Stomach (tissue), 9 donors: ENCODE results near the gene SLC35F4. TPM values are rescaled to one million over a fixed set of nuclear protein-coding genes. Genes with fewer than 3 reads are reported as not detected.

Source experiments
- DNase-seq, 2 donors: peaks; one replicate each; pipeline versions ENCODE4 v3.0.0 to v3.0.0-alpha.2; 2013 to 2019
- H3K27ac ChIP-seq, 5 donors: fragments of 200-600 bp in 4 of 5; sonication (generic) in 4 of 5; one replicate each; pipeline ENCODE4 v1.5.1; 2013 to 2019; ENCODE audit warnings: mild to moderate bottlenecking in 1 of 5, moderate library complexity in 1 of 5
- H3K27me3 ChIP-seq, 3 donors: fragments of 200-600 bp; sonication (generic); one replicate each; pipeline ENCODE4 v1.5.1; 2017 to 2019; ENCODE audit warnings: mixed run types in 1 of 3
- H3K36me3 ChIP-seq, 4 donors: fragments of 200-600 bp; sonication (generic); 1 replicate in 3 of 4; 2 replicates in 1 of 4; pipeline ENCODE4 v1.5.1; 2016 to 2019
- H3K4me1 ChIP-seq, 4 donors: fragments of 200-600 bp; sonication (generic); one replicate each; pipeline ENCODE4 v1.5.1; 2016 to 2019
- H3K4me3 ChIP-seq, 4 donors: fragments of 200-600 bp; sonication (generic) in 3 of 4; one replicate each; pipeline ENCODE4 v1.5.1; 2016 to 2019; ENCODE audit warnings: mild to moderate bottlenecking in 1 of 4
- H3K9me3 ChIP-seq, 4 donors: fragments of 200-600 bp; sonication (generic); one replicate each; pipeline ENCODE4 v1.5.1; 2016 to 2019
- CTCF ChIP-seq, 7 experiments: fragments of 450-650 bp in 4 of 7; fragments of 200-600 bp in 3 of 7; sonication (generic) in 3 of 7; IDR thresholded peaks; one replicate each; pipeline ENCODE4 v1.5.1; 2016 to 2019; ENCODE audit warnings: antibody characterized with exemption in 7 of 7, control low read depth in 2 of 7, mild to moderate bottlenecking in 1 of 7
- EP300 ChIP-seq: sonication (generic); formaldehyde crosslinking; IDR thresholded peaks from one replicate; pipeline ENCODE4 v1.6.1; 2017; ENCODE audit warnings: antibody characterized with exemption
- POLR2A ChIP-seq, 4 donors: fragments of 450-650 bp; IDR thresholded peaks; one replicate each; pipeline ENCODE4 v1.6.1; 2016; ENCODE audit warnings: antibody characterized with exemption in 4 of 4, control low read depth in 2 of 4, mild to moderate bottlenecking in 1 of 4, moderate library complexity in 1 of 4
- POLR2AphosphoS5 ChIP-seq, 3 donors: sonication (generic); formaldehyde crosslinking; IDR thresholded peaks; one replicate each; pipeline ENCODE4 v1.6.1; 2016; ENCODE audit warnings: antibody characterized with exemption in 3 of 3
- WGBS, 5 donors: extraction: QIAGEN DNeasy Blood & Tissue Kit in 3 of 5; methylation state at CpG; one replicate each; pipeline versions ENCODE4 v1.1.5 to v1.1.7; 2013 to 2018; 5-methylcytosine and 5-hydroxymethylcytosine counted together
- intact Hi-C: fragments of 100-400 bp; cut with DNase I; formaldehyde crosslinking; loops from one replicate; pipeline ENCODE4 v1.15.1; 2023; ENCODE audit warnings: low total_unique reads
- polyA plus RNA-seq, 3 donors: library from polyadenylated mRNA; stranded (reverse); fragments of 200-250 nt; gene quantifications; one replicate each; pipeline ENCODE4 v1.2.3, GENCODE V29; 2013
- total RNA-seq, 5 donors: library from RNA; depleted of rRNA; stranded (reverse); fragments of >200 nt; gene quantifications; one replicate each; pipeline versions ENCODE4 v1.1.0 to v1.2.3, GENCODE V29; 2014 to 2016
- donor health status: healthy with polysubstance abuse.
- donor health status: Bipolar disorder and iron deficiency.
- donor health status: healthy.

Gene SLC35F4
- total and polyA plus RNA-seq, 8 donors = 0.19 TPM; not detected in 7

GRCh38 chr14:57617510-57617909 is 248.4 kb downstream of the SLC35F4 start:
- TF ChIP-seq POLR2A (IDR thresholded peaks at IDR 0.05) = no peak
- H3K27me3 ChIP-seq = no peaks in the 10 kb centered on the region
- no peak overlapping the region for H3K27ac ChIP-seq
- intact Hi-C loops = no loop called here
- 22 to 43% (median 24%) methylated on average over 1 of the region's 1 CpG for WGBS, 5 donors
- no peaks in the 10 kb centered on the region for H3K4me1 ChIP-seq
- peaks cover 0 to 5% (median 0%) of the 10 kb centered on the region in 4 donors for H3K9me3 ChIP-seq
- DNase-seq = peak in 1 of 2 donors; percentile 18
- no peak overlapping the region for H3K4me3 ChIP-seq
- H3K36me3 ChIP-seq = no peaks in the 10 kb centered on the region

GRCh38 chr14:57612946-57613345 is 252.9 kb downstream of the SLC35F4 start:
- WGBS, 5 donors = 87 to 94% (median 91%) methylated on average over 2 of the region's 2 CpGs
- H3K27me3 ChIP-seq = no peaks in the 10 kb centered on the region
- no peak overlapping the region for H3K27ac ChIP-seq
- no peak for TF ChIP-seq EP300
- no peak for TF ChIP-seq POLR2A (IDR thresholded peaks at IDR 0.05)
- TF ChIP-seq POLR2AphosphoS5 (IDR thresholded peaks at IDR 0.05) = no peak
- TF ChIP-seq CTCF (IDR thresholded peaks at IDR 0.05) = no peak
- peaks cover 0 to 9% (median 4%) of the 10 kb centered on the region in 4 donors for H3K4me1 ChIP-seq
- intact Hi-C loops = no loop called here
- H3K4me3 ChIP-seq = no peak overlapping the region
- DNase-seq = no peak
- no peaks in the 10 kb centered on the region for H3K9me3 ChIP-seq
- H3K36me3 ChIP-seq = no peaks in the 10 kb centered on the region

GRCh38 chr14:57611555-57612075 is 254.3 kb downstream of the SLC35F4 start:
- Histone ChIP-seq H3K27ac (peak overlapping the region in 2 of 5 donors; percentile 18 to 58), H3K27me3 (no peaks in the 10 kb centered on the region), H3K4me1 (peaks cover 0 to 9% (median 4%) of the 10 kb centered on the region in 4 donors), H3K9me3 (no peaks in the 10 kb centered on the region), H3K4me3 (no peak overlapping the region), H3K36me3 (no peaks in the 10 kb centered on the region)
- WGBS, 5 donors = 12 to 34% (median 30%) methylated on average over 2 of the region's 2 CpGs
- DNase-seq = no peak
- intact Hi-C loops = no loop called here
- TF ChIP-seq CTCF (IDR thresholded peaks at IDR 0.05) = no peak
- no peak for TF ChIP-seq POLR2A (IDR thresholded peaks at IDR 0.05)
- peak in 1 of 3 donors; percentile 27 for TF ChIP-seq POLR2AphosphoS5 (IDR thresholded peaks at IDR 0.05)
- TF ChIP-seq EP300 = no peak

- no peak for TF ChIP-seq CTCF (IDR thresholded peaks at IDR 0.05)
- TF ChIP-seq EP300 = no peak
- no peak for TF ChIP-seq POLR2AphosphoS5 (IDR thresholded peaks at IDR 0.05)
- TF ChIP-seq POLR2A (IDR thresholded peaks at IDR 0.05) = no peak
- Histone ChIP-seq H3K27ac (peak overlapping the region in 2 of 5 donors; percentile 5 to 58), H3K4me3 (no peak overlapping the region), H3K36me3 (no peaks in the 10 kb centered on the region), H3K27me3 (no peaks in the 10 kb centered on the region), H3K4me1 (peaks cover 0 to 9% (median 4%) of the 10 kb centered on the region in 4 donors), H3K9me3 (no peaks in the 10 kb centered on the region)
- 49 to 54% (median 51%) methylated on average over 2 of the region's 2 CpGs for WGBS, 5 donors
- no peak for DNase-seq
- intact Hi-C loops = no loop called here
Observed at GRCh38 chr14:57610631-57611030, 255.3 kb downstream of the SLC35F4 start.
